ENCODE data around the gene VPS37B.

GRCh38 chr12:122878780-122879612 is 16.9 kb downstream of the VPS37B start:
- TF ChIP-seq CTCF (IDR thresholded peaks at IDR 0.05) (no peak), POLR2A (IDR thresholded peaks at IDR 0.05) (no peak), EP300 (IDR thresholded peaks at IDR 0.05) (no peak)

Data from stomach (tissue), 4 donors.